RWPE2 (cell line): Measurements from ENCODE around the gene CAMSAP3.
A peak's percentile ranks its signal among the peaks of the same experiment; 100 is the strongest.

Source experiments
- ATAC-seq: fragments of 200-7000 bp; cut with Tn5 transposase; 3 replicates; pipeline ENCODE4 v1.9.1; 2021; ENCODE audit warnings: low read depth
- DNase-seq: peaks from one replicate; pipeline ENCODE4 v3.0.0-alpha.2; 2020; ENCODE audit warnings: low spot score
- H3K27ac ChIP-seq: fragments of 450-650 bp; 2 replicates; pipeline ENCODE4 v1.5.1; 2017; ENCODE audit warnings: mild to moderate bottlenecking; ENCODE audit not compliant: poor library complexity, severe bottlenecking
- H3K27me3 ChIP-seq: fragments of 250-450 bp; sonication (Bioruptor Pico); 2 replicates; pipeline ENCODE4 v1.5.1; 2021; ENCODE audit warnings: mild to moderate bottlenecking, moderate library complexity; ENCODE audit not compliant: insufficient read depth, poor library complexity, severe bottlenecking
- H3K36me3 ChIP-seq: fragments of 250-450 bp; sonication (Bioruptor Pico); 2 replicates; pipeline ENCODE4 v1.5.1; 2020; ENCODE audit warnings: low read depth, mild to moderate bottlenecking, moderate library complexity
- H3K4me1 ChIP-seq: fragments of 250-450 bp; sonication (Bioruptor Pico); 2 replicates; pipeline ENCODE4 v1.5.1; 2021; ENCODE audit warnings: mild to moderate bottlenecking, moderate library complexity; ENCODE audit not compliant: insufficient read depth, poor library complexity, severe bottlenecking
- H3K4me3 ChIP-seq: fragments of 250-450 bp; sonication (Bioruptor Pico); 2 replicates; pipeline ENCODE4 v1.5.1; 2021; ENCODE audit warnings: mild to moderate bottlenecking, moderate library complexity; ENCODE audit not compliant: severe bottlenecking
- H3K9me3 ChIP-seq: fragments of 250-450 bp; sonication (Bioruptor Pico); 2 replicates; pipeline ENCODE4 v1.5.1; 2021; ENCODE audit warnings: mild to moderate bottlenecking, moderate library complexity; ENCODE audit not compliant: severe bottlenecking
- CTCF ChIP-seq: fragments of 450-650 bp; IDR thresholded peaks from one replicate; pipeline ENCODE4 v1.5.1; 2017; ENCODE audit warnings: mild to moderate bottlenecking, moderate library complexity; ENCODE audit not compliant: poor library complexity, severe bottlenecking

The CAMSAP3 gene

GRCh38 chr19:7605490-7606222 is 10.0 kb downstream of the CAMSAP3 start:
- no peak for DNase-seq

GRCh38 chr19:7606289-7606688 is 10.6 kb downstream of the CAMSAP3 start:
- no peak for TF ChIP-seq CTCF
- Histone ChIP-seq H3K9me3 (no peaks in the 10 kb centered on the region), H3K4me3 (no peak overlapping the region), H3K36me3 (peaks cover 2% of the 10 kb centered on the region; the same call in 1 of the 2 replicates), H3K4me1 (no peaks in the 10 kb centered on the region), H3K27me3 (no peaks in the 10 kb centered on the region), H3K27ac (no peak overlapping the region)
- DNase-seq = no peak
- no peak for ATAC-seq

More at GRCh38 chr19:7605490-7606222, 10.0 kb downstream of the CAMSAP3 start:
- Histone ChIP-seq H3K4me1 (no peaks in the 10 kb centered on the region), H3K4me3 (no peak overlapping the region), H3K27ac (no peak overlapping the region), H3K9me3 (no peaks in the 10 kb centered on the region), H3K36me3 (no peaks in the 10 kb centered on the region), H3K27me3 (no peaks in the 10 kb centered on the region)
- peak; percentile 56 for ATAC-seq
- TF ChIP-seq CTCF = no peak

- TF ChIP-seq CTCF = no peak
- no peak overlapping the region for H3K4me3 ChIP-seq
- no peak for ATAC-seq
- peaks cover 3% of the 10 kb centered on the region; the same call in 1 of the 2 replicates for H3K36me3 ChIP-seq
- no peaks in the 10 kb centered on the region for H3K9me3 ChIP-seq
- H3K27ac ChIP-seq = no peak overlapping the region
- no peak for DNase-seq
- H3K27me3 ChIP-seq = no peaks in the 10 kb centered on the region
- no peaks in the 10 kb centered on the region for H3K4me1 ChIP-seq
These were observed 11.7 kb downstream of the CAMSAP3 start for GRCh38 chr19:7607212-7607873.

- Histone ChIP-seq H3K27me3 (no peaks in the 10 kb centered on the region), H3K4me1 (no peaks in the 10 kb centered on the region), H3K9me3 (no peaks in the 10 kb centered on the region), H3K27ac (no peak overlapping the region), H3K4me3 (no peak overlapping the region), H3K36me3 (peaks cover 3% of the 10 kb centered on the region; the same call in 1 of the 2 replicates)
- ATAC-seq (no peak), DNase-seq (peak; percentile 47)
- TF ChIP-seq CTCF = no peak
These were observed 12.4 kb downstream of the CAMSAP3 start for GRCh38 chr19:7607874-7608560.
